HPDE6-E6E7 (cell line): ENCODE results near the gene P2RY8.
"Not testable (repeated sequence)": the region's sequence is repeated elsewhere in the genome, so short reads cannot be mapped to it uniquely, and the experiment has no call there.

Experiments used
- DNase-seq: peaks from one replicate; pipeline ENCODE4 v3.0.0; 2011; ENCODE audit warnings: missing footprints; ENCODE audit errors: extremely low spot score

Gene P2RY8, protein sequence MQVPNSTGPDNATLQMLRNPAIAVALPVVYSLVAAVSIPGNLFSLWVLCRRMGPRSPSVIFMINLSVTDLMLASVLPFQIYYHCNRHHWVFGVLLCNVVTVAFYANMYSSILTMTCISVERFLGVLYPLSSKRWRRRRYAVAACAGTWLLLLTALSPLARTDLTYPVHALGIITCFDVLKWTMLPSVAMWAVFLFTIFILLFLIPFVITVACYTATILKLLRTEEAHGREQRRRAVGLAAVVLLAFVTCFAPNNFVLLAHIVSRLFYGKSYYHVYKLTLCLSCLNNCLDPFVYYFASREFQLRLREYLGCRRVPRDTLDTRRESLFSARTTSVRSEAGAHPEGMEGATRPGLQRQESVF

GRCh38 chrX:1537031-1537715 lies at the start of gene P2RY8:
TSS of gene P2RY8 (minus strand) at chrX:1537185. CDS start at chrX:1466558, 70,627 bp downstream.
- no peak for DNase-seq

GRCh38 chrX:1584237-1585011 lies 47.4 kb upstream of the P2RY8 start:
- no peak for DNase-seq

DNA sequence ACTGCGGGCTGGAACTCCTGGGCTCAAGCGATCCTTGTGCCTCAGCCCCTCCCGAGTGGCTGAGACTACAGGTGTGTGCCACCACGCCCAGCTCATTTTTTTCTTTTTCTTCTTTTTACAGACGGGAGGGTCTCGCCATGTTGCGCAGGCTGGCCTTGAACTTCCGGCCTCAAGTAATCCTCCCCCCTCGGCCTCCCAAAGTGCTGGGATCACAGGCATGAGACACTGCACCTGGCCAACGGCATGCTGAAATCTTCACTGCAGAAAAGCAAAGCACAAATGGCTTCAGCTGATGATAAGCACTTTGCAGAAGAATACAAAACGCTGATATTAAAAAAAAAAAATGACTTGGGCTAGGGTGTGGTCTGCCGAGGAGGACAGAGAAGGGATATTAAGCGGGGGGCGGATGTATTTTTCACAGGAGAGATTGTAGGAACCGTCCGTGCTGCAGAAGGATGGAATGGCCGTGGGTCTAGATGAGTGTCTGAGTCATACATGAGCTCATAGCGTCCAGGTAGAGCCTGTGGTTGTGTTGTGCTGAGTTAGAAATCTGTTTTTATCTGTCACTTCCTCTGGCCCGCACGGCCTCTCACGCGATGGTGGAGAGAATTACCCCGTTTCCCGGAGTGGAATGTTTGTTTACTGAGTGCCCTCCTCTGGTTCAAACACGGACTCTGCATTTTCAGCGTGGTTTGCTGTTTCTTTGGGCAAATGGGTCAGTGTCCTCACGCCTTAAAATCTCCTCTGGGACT lies 45.9 kb upstream of the P2RY8 start:
- DNase-seq: no peak

GRCh38 chrX:1581132-1581531 lies 44.1 kb upstream of the P2RY8 start:
- no peak for DNase-seq

- no peak for DNase-seq
Observed at GRCh38 chrX:1578511-1579173, 41.7 kb upstream of the P2RY8 start.

- no peak for DNase-seq
Observed at GRCh38 chrX:1577845-1578244, 40.9 kb upstream of the P2RY8 start.

GRCh38 chrX:1576201-1576992 lies 39.4 kb upstream of the P2RY8 start:
- DNase-seq: no peak

GRCh38 chrX:1574181-1574580 lies 37.2 kb upstream of the P2RY8 start:
- not testable (repeated sequence) for DNase-seq

DNA sequence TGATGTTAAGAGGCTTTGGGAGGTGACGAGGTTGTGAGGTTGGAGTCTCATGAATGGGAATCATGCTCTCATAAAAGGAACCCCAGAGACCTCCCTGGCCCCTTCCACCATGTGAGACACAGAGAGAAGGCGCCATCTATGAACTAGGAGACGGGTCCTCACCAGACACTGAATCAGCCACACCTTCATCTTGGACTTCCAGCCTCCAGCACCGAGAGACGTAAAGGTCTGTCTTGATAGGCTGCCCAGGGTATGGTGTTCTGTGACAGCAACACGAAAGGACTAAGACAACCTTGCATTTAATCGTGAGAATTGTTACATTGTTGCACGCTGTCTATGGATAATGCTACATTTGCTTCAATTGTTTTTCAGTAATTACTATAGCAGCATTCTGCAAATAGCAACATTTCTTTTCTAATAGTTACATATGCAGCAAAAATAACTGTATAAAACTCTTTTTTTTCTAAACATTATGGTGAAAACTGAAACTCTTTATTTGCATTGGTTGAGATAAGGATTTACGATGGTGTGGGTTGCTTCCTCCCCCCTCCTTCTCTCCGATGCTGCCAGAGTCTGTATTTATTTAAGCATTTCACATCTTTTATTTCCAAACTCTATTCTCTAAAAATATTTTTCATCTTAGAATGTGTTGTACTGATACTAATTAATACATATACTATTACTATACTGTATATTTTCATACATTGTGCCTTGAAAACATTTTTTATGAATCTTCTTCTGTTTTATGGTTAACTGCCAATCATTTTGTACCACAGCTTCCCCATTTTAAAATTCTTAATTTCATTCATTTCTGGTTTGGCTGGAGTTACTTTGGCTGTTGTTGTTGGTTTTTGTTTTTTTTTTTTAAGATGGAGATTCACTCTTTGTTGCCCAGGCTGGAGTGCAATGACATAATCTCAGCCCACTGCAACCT lies 28.0 kb upstream of the P2RY8 start:
- no peak for DNase-seq

DNA sequence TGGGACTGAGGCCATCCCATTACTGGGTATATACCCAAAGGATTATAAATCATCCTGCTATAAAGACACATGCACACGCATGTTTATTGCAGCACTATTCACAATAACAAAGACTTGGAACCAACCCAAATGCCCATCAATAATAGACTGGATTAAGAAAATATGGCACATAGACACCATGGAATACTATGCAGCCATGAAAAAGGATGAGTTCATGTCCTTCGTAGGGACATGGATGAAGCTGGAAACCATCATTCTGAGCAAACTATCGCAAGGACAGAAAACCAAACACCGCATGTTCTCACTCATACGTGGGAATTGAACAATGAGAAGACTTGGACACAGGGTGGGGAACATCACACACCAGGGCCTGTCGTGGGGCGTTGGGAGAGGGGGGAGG lies 27.1 kb upstream of the P2RY8 start:
- DNase-seq: not testable (repeated sequence)

DNA sequence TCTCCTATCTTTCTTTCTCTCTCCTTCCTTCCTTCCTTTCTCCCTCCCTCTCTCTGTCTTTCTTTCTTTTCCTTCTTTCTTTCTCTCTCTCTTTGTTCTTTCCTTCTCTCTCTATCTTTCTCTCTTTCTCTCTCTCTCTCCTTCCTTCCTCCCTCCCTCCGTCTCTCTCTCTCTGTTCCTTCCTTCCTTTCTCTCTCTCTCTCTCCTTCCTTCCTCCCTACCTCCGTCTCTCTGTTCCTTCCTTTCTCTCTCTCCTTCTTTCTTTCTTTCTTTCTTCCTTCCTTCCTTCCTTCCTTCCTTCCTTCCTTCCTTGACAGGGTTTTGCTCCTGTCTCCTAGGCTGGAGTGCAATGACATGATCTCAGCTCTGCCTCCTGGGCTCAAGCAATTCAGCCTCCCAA lies 24.2 kb upstream of the P2RY8 start:
- no peak for DNase-seq

- no peak for DNase-seq
Observed at GRCh38 chrX:1558761-1559468, 21.9 kb upstream of the P2RY8 start.

DNA sequence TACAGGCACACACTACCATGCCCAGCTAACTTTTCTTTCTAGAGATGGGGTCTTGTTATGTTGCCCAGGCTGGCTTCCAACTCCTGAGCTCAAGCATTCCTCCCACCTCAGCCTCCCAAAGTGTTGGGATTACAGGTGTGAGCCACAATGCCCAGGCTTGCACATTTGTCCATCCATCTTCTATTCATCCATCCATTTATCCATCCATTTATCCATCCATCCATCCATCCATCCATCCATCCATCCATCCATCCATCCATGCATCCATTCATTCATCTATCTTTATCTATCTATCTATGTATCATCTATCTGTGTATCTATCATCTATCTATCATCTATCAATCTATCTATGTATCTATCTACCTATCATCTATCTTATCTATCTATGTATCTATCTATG lies 20.5 kb upstream of the P2RY8 start:
- DNase-seq: not testable (repeated sequence)

GRCh38 chrX:1555370-1555769 lies 18.4 kb upstream of the P2RY8 start:
- no peak for DNase-seq

- no peak for DNase-seq
Observed at GRCh38 chrX:1554469-1555210, 17.7 kb upstream of the P2RY8 start.

- no peak for DNase-seq
Observed at GRCh38 chrX:1551959-1552546, 15.1 kb upstream of the P2RY8 start.

DNA sequence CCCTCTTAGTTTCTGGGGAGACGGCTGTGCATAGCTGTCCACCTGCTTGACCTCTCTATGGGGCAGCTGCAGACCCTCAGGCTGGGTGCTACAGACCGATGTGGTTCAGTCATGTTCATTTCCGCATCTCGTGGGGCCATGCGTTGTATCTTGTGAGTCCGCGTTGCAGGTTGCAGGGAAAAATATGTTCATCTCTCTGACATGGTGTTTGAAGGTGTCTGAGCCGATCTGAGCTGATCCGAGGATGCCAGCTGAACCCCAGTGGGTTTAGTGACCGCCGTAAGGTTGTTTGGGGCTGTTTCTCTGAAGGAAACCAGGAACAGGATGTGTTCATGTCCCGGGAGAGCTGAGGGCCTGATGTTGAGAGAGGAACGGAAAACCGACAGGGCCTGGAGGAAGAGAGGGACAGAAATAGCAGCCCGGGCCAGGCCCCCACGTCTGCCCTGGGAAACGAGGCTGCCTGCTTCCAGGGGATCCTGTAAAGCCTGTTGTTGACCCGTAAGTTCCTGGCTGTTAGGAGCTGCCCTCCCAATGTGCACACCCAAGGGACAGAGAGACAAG lies 9.8 kb upstream of the P2RY8 start:
- DNase-seq: no peak
